BE2C (cell line): ENCODE data around the gene FAM114A2.

Source experiments
- DNase-seq: peaks from one replicate; pipeline ENCODE4 v3.0.0-alpha.2; 2020
- H3K27me3 ChIP-seq: fragments of 250-450 bp; sonication (Bioruptor Pico); 2 replicates; pipeline ENCODE4 v1.5.1; 2020; ENCODE audit warnings: mild to moderate bottlenecking
- H3K36me3 ChIP-seq: fragments of 250-450 bp; sonication (Bioruptor Pico); 2 replicates; pipeline ENCODE4 v1.5.1; 2020; ENCODE audit warnings: mild to moderate bottlenecking
- H3K4me1 ChIP-seq: fragments of 250-450 bp; sonication (Bioruptor Pico); 2 replicates; pipeline ENCODE4 v1.5.1; 2020
- H3K4me3 ChIP-seq: 2 replicates; pipeline ENCODE4 v1.5.1; 2011; ENCODE audit warnings: low read depth, low read length
- H3K9me3 ChIP-seq: fragments of 250-450 bp; sonication (Bioruptor Pico); 2 replicates; pipeline ENCODE4 v1.5.1; 2020
- CTCF ChIP-seq: IDR thresholded peaks from 2 replicates; pipeline ENCODE4 v1.5.1; 2012; ENCODE audit warnings: mild to moderate bottlenecking, low read depth, low read length

FAM114A2 gene

GRCh38 chr5:154044099-154044498 lies 5.4 kb upstream of the FAM114A2 start:
- Histone ChIP-seq H3K9me3 (no peaks in the 10 kb centered on the region), H3K27me3 (no peaks in the 10 kb centered on the region), H3K4me3 (no peak overlapping the region), H3K4me1 (no peaks in the 10 kb centered on the region), H3K36me3 (no peaks in the 10 kb centered on the region)
- no peak for TF ChIP-seq CTCF
- DNase-seq: no peak

DNA sequence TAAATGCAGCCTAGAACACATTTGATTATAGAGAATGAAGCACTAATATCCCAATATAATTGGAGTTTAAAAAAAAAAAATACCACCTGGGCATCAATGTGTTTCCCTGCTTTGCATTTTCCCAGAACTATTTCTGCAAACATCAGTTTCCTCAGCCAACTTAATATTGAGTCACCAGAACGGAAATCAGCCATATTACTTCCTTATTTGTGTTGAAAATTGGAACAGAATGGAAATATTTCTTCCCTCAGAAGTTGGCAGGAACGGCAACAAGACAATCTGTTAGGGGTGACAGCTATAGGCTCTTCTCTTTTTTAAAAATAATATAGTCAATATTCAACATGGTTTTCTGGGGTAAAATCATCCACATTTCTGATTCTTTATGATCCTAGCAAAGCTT lies 4.1 kb upstream of the FAM114A2 start:
- no peaks in the 10 kb centered on the region for H3K4me1 ChIP-seq
- no peak for TF ChIP-seq CTCF
- no peak for DNase-seq

DNA sequence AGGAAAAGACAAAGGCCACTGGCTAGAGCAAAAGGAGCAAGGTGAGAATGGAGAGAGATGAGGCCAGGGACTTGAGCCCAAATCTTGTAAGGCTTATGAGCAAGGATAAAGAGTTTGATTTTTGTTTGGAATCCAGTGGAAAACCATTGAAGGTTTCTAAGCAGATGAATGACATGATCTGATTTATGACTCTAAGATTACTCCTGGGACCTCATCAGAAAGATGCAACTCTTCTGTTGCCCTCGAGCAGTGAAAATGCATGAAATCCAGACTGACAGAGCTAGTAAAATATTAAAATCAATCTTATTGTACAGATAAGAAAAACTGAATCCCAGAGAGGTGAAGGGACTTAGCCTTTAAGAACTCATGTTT lies 734 bp upstream of the FAM114A2 start:
- TF ChIP-seq CTCF: no peak
- no peaks in the 10 kb centered on the region for H3K4me1 ChIP-seq
- peak overlapping the region; percentile 84 for H3K4me3 ChIP-seq
- no peaks in the 10 kb centered on the region for H3K27me3 ChIP-seq
- no peaks in the 10 kb centered on the region for H3K9me3 ChIP-seq
- H3K36me3 ChIP-seq: no peaks in the 10 kb centered on the region
- DNase-seq: no peak

More for the DNA sequence above, 4.1 kb upstream of the FAM114A2 start:
- no peaks in the 10 kb centered on the region for H3K9me3 ChIP-seq
- no peaks in the 10 kb centered on the region for H3K27me3 ChIP-seq
- no peaks in the 10 kb centered on the region for H3K36me3 ChIP-seq
- H3K4me3 ChIP-seq: no peak overlapping the region

- Histone ChIP-seq H3K4me1 (no peaks in the 10 kb centered on the region), H3K27me3 (no peaks in the 10 kb centered on the region), H3K36me3 (no peaks in the 10 kb centered on the region), H3K9me3 (no peaks in the 10 kb centered on the region), H3K4me3 (peak overlapping the region; percentile 84)
- TF ChIP-seq CTCF: no peak
- DNase-seq: peak; percentile 11
Observed at GRCh38 chr5:154038261-154038706, 426 bp downstream of the FAM114A2 start.

DNA sequence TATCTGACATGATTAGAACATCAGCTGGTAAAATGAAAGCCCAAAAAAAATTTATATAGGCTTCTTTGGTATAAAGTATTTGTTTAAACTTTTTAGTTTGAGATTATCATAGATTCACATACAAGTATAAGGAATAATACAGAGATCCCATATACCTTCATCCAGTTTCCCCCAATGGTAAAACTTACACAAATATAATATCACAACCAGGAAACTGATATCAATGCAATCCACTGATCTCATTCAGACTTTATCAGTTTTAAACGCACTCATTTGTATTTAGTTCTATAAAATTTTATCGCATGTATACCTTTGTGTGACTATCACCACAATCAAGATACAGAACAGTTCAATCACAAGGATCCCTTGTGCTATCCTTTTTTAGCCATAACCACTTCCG lies 3.8 kb downstream of the FAM114A2 start:
- TF ChIP-seq CTCF: no peak
- Histone ChIP-seq H3K4me3 (no peak overlapping the region), H3K36me3 (no peaks in the 10 kb centered on the region), H3K9me3 (no peaks in the 10 kb centered on the region), H3K4me1 (no peaks in the 10 kb centered on the region), H3K27me3 (no peaks in the 10 kb centered on the region)
- DNase-seq: no peak

- H3K9me3 ChIP-seq: no peaks in the 10 kb centered on the region
- H3K27me3 ChIP-seq: no peaks in the 10 kb centered on the region
- DNase-seq: no peak
- no peaks in the 10 kb centered on the region for H3K36me3 ChIP-seq
- no peak overlapping the region for H3K4me3 ChIP-seq
- TF ChIP-seq CTCF: no peak
- H3K4me1 ChIP-seq: no peaks in the 10 kb centered on the region
Observed at GRCh38 chr5:154031937-154032489, 6.7 kb downstream of the FAM114A2 start.
